IMR-90 (cell line): ENCODE results near the gene RNF14. TPM values are rescaled to one million over a fixed set of nuclear protein-coding genes. Genes with fewer than 3 reads are reported as not detected.

Experiments used
- ATAC-seq: fragments of 200-7000 bp; cut with Tn5 transposase; 2 replicates; pipeline ENCODE4 v1.9.1; 2020; ENCODE audit warnings: low read depth, mild to moderate bottlenecking, moderate library complexity
- BruUV-seq: library from RNA; stranded (reverse); fragments of 400-500 nt; replicated peaks from 2 replicates; lab custom pipeline; 2021; lab: Mats Ljungman, UMichigan
- CTCF ChIA-PET: fragments of 300-600 bp; formaldehyde crosslinking; extraction: SDS; loops from one replicate; lab custom pipeline; 2021; ENCODE audit warnings: antibody characterized with exemption; lab: Yijun Ruan, JAX
- POLR2A ChIA-PET: fragments of 300-600 bp; sonication (Branson Sonifier 250); formaldehyde crosslinking; loops from one replicate; lab custom pipeline; 2022; ENCODE audit warnings: antibody characterized with exemption; ENCODE audit not compliant: unreplicated experiment; lab: Charles Lee
- DNase-seq: peaks from one replicate; pipeline ENCODE4 v3.0.0; 2013
- H2AFZ ChIP-seq: replicated peaks from 2 replicates; pipeline ENCODE3; 2013; ENCODE audit warnings: low read length, mild to moderate bottlenecking; ENCODE audit not compliant: poor library complexity
- H2AK5ac ChIP-seq: 2 replicates; pipeline ENCODE4 v1.6.1; 2013; ENCODE audit warnings: low read depth, low read length, inconsistent platforms
- H2AK9ac ChIP-seq: replicated peaks from 2 replicates; pipeline ENCODE3; 2013; ENCODE audit warnings: mild to moderate bottlenecking, low read depth, low read length, moderate library complexity; ENCODE audit not compliant: poor library complexity
- H2BK120ac ChIP-seq: 2 replicates; pipeline ENCODE4 v1.6.1; 2013; ENCODE audit warnings: low read depth, low read length, inconsistent platforms
- H2BK15ac ChIP-seq: 3 replicates; pipeline ENCODE4 v1.6.1; 2013; ENCODE audit warnings: low read depth, low read length, inconsistent platforms
- H2BK20ac ChIP-seq: 2 replicates; pipeline ENCODE4 v1.6.1; 2013; ENCODE audit warnings: low read depth, mild to moderate bottlenecking, inconsistent platforms, low read length, moderate library complexity
- H2BK5ac ChIP-seq: 2 replicates; pipeline ENCODE4 v1.6.1; 2013; ENCODE audit warnings: mild to moderate bottlenecking, low read depth, low read length, inconsistent platforms; ENCODE audit not compliant: poor library complexity, severe bottlenecking
- H3K14ac ChIP-seq: replicated peaks from 2 replicates; pipeline ENCODE4 v1.6.1; 2013; ENCODE audit warnings: low read depth, low read length, inconsistent platforms
- H3K18ac ChIP-seq: 2 replicates; pipeline ENCODE4 v1.6.1; 2013; ENCODE audit warnings: low read depth, low read length, control low read depth
- H3K23ac ChIP-seq: 2 replicates; pipeline ENCODE4 v1.6.1; 2013; ENCODE audit warnings: low read depth, low read length, inconsistent platforms
- H3K27ac ChIP-seq: 2 replicates; pipeline ENCODE4 v1.5.1; 2013; ENCODE audit warnings: mild to moderate bottlenecking, control low read depth, low read length; ENCODE audit not compliant: insufficient read depth
- H3K27me3 ChIP-seq: 2 replicates; pipeline ENCODE4 v1.6.1; 2013; ENCODE audit warnings: low read length; ENCODE audit not compliant: control insufficient read depth, insufficient read depth
- H3K36me3 ChIP-seq: 2 replicates; pipeline ENCODE4 v1.6.1; 2013; ENCODE audit warnings: low read length, mixed read lengths; ENCODE audit not compliant: control insufficient read depth, insufficient read depth
- H3K4ac ChIP-seq: 2 replicates; pipeline ENCODE4 v1.6.1; 2013; ENCODE audit warnings: low read depth, low read length, inconsistent platforms
- H3K4me1 ChIP-seq: 2 replicates; pipeline ENCODE4 v1.6.1; 2013; ENCODE audit warnings: low read length, mixed read lengths; ENCODE audit not compliant: control insufficient read depth, insufficient read depth
- H3K4me2 ChIP-seq: 2 replicates; pipeline ENCODE4 v1.6.1; 2013; ENCODE audit warnings: low read depth, mild to moderate bottlenecking, control low read depth, low read length, moderate library complexity
- H3K4me3 ChIP-seq: 2 replicates; pipeline ENCODE4 v1.5.1; 2013; ENCODE audit warnings: low read depth, mild to moderate bottlenecking, control low read depth, low read length, moderate library complexity; ENCODE audit not compliant: insufficient read depth
- H3K56ac ChIP-seq: 2 replicates; pipeline ENCODE4 v1.6.1; 2013; ENCODE audit warnings: low read length, inconsistent platforms; ENCODE audit not compliant: insufficient read depth; ENCODE audit errors: extremely low read depth
- H3K79me1 ChIP-seq, 2 experiments: 2 replicates each; pipeline ENCODE4 v1.6.1; 2013; ENCODE audit warnings: low read length in 2 of 2, inconsistent platforms in 1 of 2, low read depth in 1 of 2
- H3K9ac ChIP-seq: 2 replicates; pipeline ENCODE4 v1.6.1; 2013; ENCODE audit warnings: low read depth, low read length, control low read depth
- H3K9me1 ChIP-seq: 2 replicates; pipeline ENCODE4 v1.6.1; 2013; ENCODE audit warnings: low read length, inconsistent platforms; ENCODE audit not compliant: insufficient read depth
- H3K9me3 ChIP-seq: 2 replicates; pipeline ENCODE4 v1.6.1; 2013; ENCODE audit warnings: low read length; ENCODE audit not compliant: control insufficient read depth, insufficient read depth
- H4K20me1 ChIP-seq: 2 replicates; pipeline ENCODE4 v1.6.1; 2013; ENCODE audit warnings: low read length, inconsistent platforms; ENCODE audit not compliant: insufficient read depth
- H4K5ac ChIP-seq: 2 replicates; pipeline ENCODE4 v1.6.1; 2013; ENCODE audit warnings: mild to moderate bottlenecking, low read depth, low read length, control low read depth
- H4K8ac ChIP-seq, 2 experiments: 2 replicates each; pipeline ENCODE4 v1.6.1; 2013; ENCODE audit warnings: low read depth in 2 of 2, low read length in 2 of 2, control low read depth in 1 of 2, inconsistent platforms in 1 of 2
- H4K91ac ChIP-seq: 2 replicates; pipeline ENCODE4 v1.6.1; 2013; ENCODE audit warnings: low read depth, low read length, inconsistent platforms; ENCODE audit not compliant: insufficient read depth
- CEBPB ChIP-seq: IDR thresholded peaks from 2 replicates; pipeline ENCODE4 v1.6.1; 2012; ENCODE audit warnings: low read depth, low read length, improper control_type of control experiment
- MXI1 ChIP-seq: IDR thresholded peaks from 2 replicates; pipeline ENCODE4 v1.6.1; 2012; ENCODE audit warnings: low read depth, mild to moderate bottlenecking, low read length, moderate library complexity, borderline replicate concordance
- WGBS, 2 experiments: methylation state at CpG; one replicate each; pipeline versions ENCODE4 v1.1.5 to v1.1.7; 2013; ENCODE audit warnings: missing lambda C conversion rate in 2 of 2; ENCODE audit not compliant: insufficient read length in 1 of 2; ENCODE audit errors: extremely low coverage in 2 of 2; 5-methylcytosine and 5-hydroxymethylcytosine counted together
- dilution Hi-C: fragments of 300-500 bp; cut with HindIII; formaldehyde crosslinking; loops from one replicate; pipeline ENCODE4 v1.14.3; 2018; ENCODE audit warnings: low sequenced_read_pairs; ENCODE audit not compliant: unreplicated experiment
- in situ Hi-C: fragments of 300-500 bp; cut with MboI; formaldehyde crosslinking; loops from 3 replicates; pipeline ENCODE4 v1.14.3; 2019; ENCODE audit warnings: low sequenced_read_pairs, inconsistent platforms, mixed read lengths
- intact Hi-C: fragments of 100-400 bp; cut with micrococcal nuclease; formaldehyde crosslinking; loops from 2 replicates; pipeline ENCODE4 v1.10.0; 2022
- polyA plus RNA-seq, 3 experiments: library from polyadenylated mRNA; depleted of rRNA; stranded (reverse); fragments of >200 nt; gene quantifications; 2 replicates each; pipeline ENCODE4 v1.2.3, GENCODE V29; 2012; ENCODE audit warnings: low replicate concordance in 1 of 3
- total RNA-seq: library from RNA; depleted of rRNA; stranded (reverse); fragments of >200 nt; gene quantifications from 2 replicates; pipeline ENCODE4 v1.2.3, GENCODE V29; 2012
- TF ChIP-seq, protein P1 (sequence below): fragments of 150-350 bp; IDR thresholded peaks from 2 replicates; pipeline ENCODE4 v1.6.1; 2016; ENCODE audit warnings: low read depth, mild to moderate bottlenecking, low read length, moderate library complexity, borderline replicate concordance

The RNF14 gene
- total and polyA plus RNA-seq, 2 of the 4 experiments (the other 2 are of a cell fraction): 36.1 to 106 TPM

DNA sequence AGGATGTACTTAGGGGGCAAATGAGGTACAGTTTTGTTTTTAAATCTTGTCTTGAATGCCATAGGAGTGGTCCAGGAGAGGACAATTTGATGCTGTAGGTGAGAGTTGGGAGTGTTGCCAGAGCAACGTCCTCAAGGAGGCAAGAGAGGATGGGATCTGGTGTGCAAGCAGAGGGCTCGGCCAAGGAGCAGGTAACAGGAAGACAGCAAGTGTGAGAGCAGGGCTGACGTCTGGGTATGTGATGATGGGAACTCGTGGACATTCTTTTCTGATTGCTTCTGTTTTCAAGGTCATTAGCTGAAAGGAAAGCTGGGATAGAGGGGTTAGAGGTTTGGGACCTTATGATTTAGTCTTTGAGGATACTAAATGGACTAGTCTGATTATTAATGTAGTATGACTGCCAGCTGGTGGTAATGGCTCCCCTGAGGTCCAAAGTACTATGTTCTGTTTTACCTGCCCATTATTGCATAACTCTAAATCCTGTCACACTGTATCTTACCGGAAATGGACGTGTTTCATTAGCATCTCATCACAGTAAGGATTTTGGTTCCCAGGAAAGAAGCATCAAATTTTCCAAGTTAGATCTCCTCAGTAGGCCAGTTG, 28.6 kb downstream of the RNF14 start:
- no peak overlapping the region for H3K27ac ChIP-seq
- no peak overlapping the region for H3K23ac ChIP-seq
- no peak overlapping the region for H3K9ac ChIP-seq
- no TSS peak for BruUV-seq
- H4K8ac ChIP-seq: no peak overlapping the region
- no peak overlapping the region for H3K56ac ChIP-seq
- H2BK15ac ChIP-seq: no peak overlapping the region
- no peaks in the 10 kb centered on the region for H3K27me3 ChIP-seq
- no peak overlapping the region for H3K4me3 ChIP-seq
- POLR2A ChIA-PET: no interaction called here
- no peak overlapping the region for H2BK20ac ChIP-seq
- H2AK9ac ChIP-seq: no peak overlapping the region
- no peak overlapping the region for H2AFZ ChIP-seq
- H3K9me1 ChIP-seq: peaks cover 2% of the 10 kb centered on the region; the same call in 1 of the 2 replicates
- no peak overlapping the region for H2AK5ac ChIP-seq
- no peak overlapping the region for H4K91ac ChIP-seq
- no peak for DNase-seq
- H3K4me2 ChIP-seq: no peak overlapping the region
- peaks cover 7 to 12% of the 10 kb centered on the region in 2 experiments; a peak in 2 of 4 replicates for H3K79me1 ChIP-seq
- in situ Hi-C loops: loop anchor here (5.0 to 10.0 kb wide), 2 partner anchors 140 to 557 kb away; no protein-coding TSS in a partner anchor
- no peak for ATAC-seq
- no peak overlapping the region for H3K14ac ChIP-seq
- H2BK120ac ChIP-seq: no peak overlapping the region
- no peak overlapping the region for H3K4ac ChIP-seq
- dilution Hi-C loops: loop anchor here (25.0 kb wide), 1 partner anchor 140 kb away; no protein-coding TSS in a partner anchor
- no peaks in the 10 kb centered on the region for H3K4me1 ChIP-seq
- no peaks in the 10 kb centered on the region for H3K9me3 ChIP-seq
- CTCF ChIA-PET: interaction anchor here (0.6 kb wide), 1 partner anchor 13 kb away, joined by 4 read pairs; no protein-coding TSS in a partner anchor
- TF ChIP-seq, protein P1, sequence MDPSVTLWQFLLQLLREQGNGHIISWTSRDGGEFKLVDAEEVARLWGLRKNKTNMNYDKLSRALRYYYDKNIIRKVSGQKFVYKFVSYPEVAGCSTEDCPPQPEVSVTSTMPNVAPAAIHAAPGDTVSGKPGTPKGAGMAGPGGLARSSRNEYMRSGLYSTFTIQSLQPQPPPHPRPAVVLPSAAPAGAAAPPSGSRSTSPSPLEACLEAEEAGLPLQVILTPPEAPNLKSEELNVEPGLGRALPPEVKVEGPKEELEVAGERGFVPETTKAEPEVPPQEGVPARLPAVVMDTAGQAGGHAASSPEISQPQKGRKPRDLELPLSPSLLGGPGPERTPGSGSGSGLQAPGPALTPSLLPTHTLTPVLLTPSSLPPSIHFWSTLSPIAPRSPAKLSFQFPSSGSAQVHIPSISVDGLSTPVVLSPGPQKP: no peak
- no peak for TF ChIP-seq MXI1
- peak; percentile 30; the same call in 1 of the 2 replicates for TF ChIP-seq CEBPB
- no peak overlapping the region for H4K5ac ChIP-seq
- 76% methylated on average over 3 of the region's 6 CpGs; no CpG with 5 or more reads in 1 of the 2 experiments for WGBS, 2 experiments
- H4K20me1 ChIP-seq: 0 out of 2 replicates have a peak, but pooled peaks cover 7% of the 10 kb centered on the region
- no peak overlapping the region for H3K18ac ChIP-seq
- peaks cover 25% of the 10 kb centered on the region for H3K36me3 ChIP-seq
- H2BK5ac ChIP-seq: no peak overlapping the region
- intact Hi-C loops: no loop called here
